Mononuclear cell (primary cell): ENCODE results near the gene SNX9. TPM values are rescaled to one million over a fixed set of nuclear protein-coding genes. Genes with fewer than 3 reads are reported as not detected.
"Not testable (repeated sequence)": the region's sequence is repeated elsewhere in the genome, so short reads cannot be mapped to it uniquely, and the experiment has no call there.

Experiments
- H3K27me3 ChIP-seq: 2 replicates; pipeline ENCODE4 v1.6.0; 2011; ENCODE audit warnings: low read length, control low read depth; ENCODE audit not compliant: insufficient read depth
- H3K4me1 ChIP-seq: 2 replicates; pipeline ENCODE4 v1.5.1; 2011; ENCODE audit warnings: mild to moderate bottlenecking, low read length, control low read depth; ENCODE audit not compliant: insufficient read depth
- H3K4me3 ChIP-seq: 2 replicates; pipeline ENCODE4 v1.5.1; 2011; ENCODE audit warnings: mild to moderate bottlenecking, low read length, moderate library complexity
- H3K9me3 ChIP-seq: 2 replicates; pipeline ENCODE4 v1.5.1; 2011; ENCODE audit warnings: low read depth, mild to moderate bottlenecking, control low read depth, low read length
- total RNA-seq: library from RNA; depleted of rRNA; stranded (reverse); fragments of >200 nt; gene quantifications from one replicate; pipeline ENCODE4 v1.2.3, GENCODE V29; 2012

Gene SNX9
- total RNA-seq, 1 donor: 42.3 TPM

- no peaks in the 10 kb centered on the region for H3K4me1 ChIP-seq
- no peak overlapping the region for H3K4me3 ChIP-seq
- no peaks in the 10 kb centered on the region for H3K27me3 ChIP-seq
- no peaks in the 10 kb centered on the region for H3K9me3 ChIP-seq
Measured at GRCh38 chr6:157944983-157945931, 122.2 kb downstream of the SNX9 start.

- no peaks in the 10 kb centered on the region for H3K27me3 ChIP-seq
- H3K9me3 ChIP-seq: no peaks in the 10 kb centered on the region
- H3K4me1 ChIP-seq: no peaks in the 10 kb centered on the region
- H3K4me3 ChIP-seq: no peak overlapping the region
Measured at GRCh38 chr6:157946053-157946617, 123.1 kb downstream of the SNX9 start.

DNA sequence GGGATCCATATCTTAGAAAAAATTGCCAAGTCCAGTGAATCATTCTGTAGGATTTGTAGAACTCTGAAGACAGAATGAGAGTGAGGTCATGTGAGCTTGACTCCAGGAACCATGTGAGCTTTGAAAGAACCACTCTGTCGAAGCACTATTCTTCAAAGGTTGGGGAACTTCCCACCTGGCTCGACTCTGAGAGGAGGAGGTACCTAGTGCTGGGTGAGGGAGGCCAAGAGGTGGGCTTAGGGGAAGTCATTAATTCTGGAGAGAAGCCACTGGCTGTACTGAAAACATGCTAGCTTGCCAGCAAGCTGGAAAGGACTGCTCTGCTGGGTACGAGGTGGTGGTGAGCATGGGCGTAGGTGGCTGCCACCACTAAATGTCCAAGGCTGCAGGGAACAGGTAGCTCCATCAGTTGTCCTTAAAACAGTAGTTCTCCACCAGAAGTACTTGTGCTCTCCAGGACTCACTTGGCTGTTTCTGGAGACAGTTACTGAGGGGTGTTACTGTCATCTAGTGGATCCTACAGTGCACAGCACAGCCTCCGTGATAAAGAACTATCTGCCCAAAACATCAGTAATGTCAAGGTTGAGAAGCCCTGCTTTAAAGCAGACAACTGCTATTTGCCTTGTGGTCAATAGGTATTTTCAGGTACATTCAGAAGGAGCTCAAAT is 124.0 kb downstream of the SNX9 start:
- Histone ChIP-seq H3K27me3 (no peaks in the 10 kb centered on the region), H3K9me3 (no peaks in the 10 kb centered on the region), H3K4me1 (no peaks in the 10 kb centered on the region), H3K4me3 (no peak overlapping the region)

- H3K4me1 ChIP-seq: not testable (repeated sequence)
Measured at GRCh38 chr6:157950899-157951298, 127.9 kb downstream of the SNX9 start.

GRCh38 chr6:157951828-157952227 is 128.8 kb downstream of the SNX9 start:
- H3K4me1 ChIP-seq: no peaks in the 10 kb centered on the region
- no peaks in the 10 kb centered on the region for H3K9me3 ChIP-seq
- no peak overlapping the region for H3K4me3 ChIP-seq
- no peaks in the 10 kb centered on the region for H3K27me3 ChIP-seq

More at GRCh38 chr6:157950899-157951298, 127.9 kb downstream of the SNX9 start:
- H3K4me3 ChIP-seq, H3K9me3 ChIP-seq, H3K27me3 ChIP-seq: not testable (repeated sequence)

DNA sequence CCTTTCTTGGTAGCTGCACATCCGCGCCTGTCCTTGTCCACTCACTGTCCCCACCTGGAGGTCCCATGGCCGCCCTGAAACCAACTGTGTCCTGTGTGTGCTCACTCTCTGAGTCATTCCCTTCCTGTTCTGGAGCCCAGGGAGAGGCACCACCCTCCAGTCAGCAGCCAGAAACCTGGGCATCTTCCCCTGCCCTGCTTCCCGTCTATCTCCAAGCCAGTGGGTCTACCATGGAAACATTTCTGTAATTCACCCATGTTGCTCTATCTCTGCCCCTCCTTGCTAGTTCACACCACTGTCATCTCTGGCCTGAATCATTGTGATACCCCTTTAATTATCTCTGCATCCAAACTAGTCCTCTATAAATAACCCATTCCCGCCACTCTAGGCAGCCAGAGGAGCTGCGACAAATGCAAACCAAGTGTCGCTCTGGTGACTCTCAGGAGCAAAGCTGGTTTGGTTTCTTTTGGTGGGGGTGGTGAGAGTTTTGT is 129.9 kb downstream of the SNX9 start:
- Histone ChIP-seq H3K27me3 (no peaks in the 10 kb centered on the region), H3K4me3 (no peak overlapping the region), H3K4me1 (no peaks in the 10 kb centered on the region), H3K9me3 (peaks cover 2% of the 10 kb centered on the region)

GRCh38 chr6:157953580-157954091 is 130.6 kb downstream of the SNX9 start:
- Histone ChIP-seq H3K9me3 (peaks cover 8% of the 10 kb centered on the region), H3K4me1 (no peaks in the 10 kb centered on the region), H3K27me3 (no peaks in the 10 kb centered on the region), H3K4me3 (no peak overlapping the region)

DNA sequence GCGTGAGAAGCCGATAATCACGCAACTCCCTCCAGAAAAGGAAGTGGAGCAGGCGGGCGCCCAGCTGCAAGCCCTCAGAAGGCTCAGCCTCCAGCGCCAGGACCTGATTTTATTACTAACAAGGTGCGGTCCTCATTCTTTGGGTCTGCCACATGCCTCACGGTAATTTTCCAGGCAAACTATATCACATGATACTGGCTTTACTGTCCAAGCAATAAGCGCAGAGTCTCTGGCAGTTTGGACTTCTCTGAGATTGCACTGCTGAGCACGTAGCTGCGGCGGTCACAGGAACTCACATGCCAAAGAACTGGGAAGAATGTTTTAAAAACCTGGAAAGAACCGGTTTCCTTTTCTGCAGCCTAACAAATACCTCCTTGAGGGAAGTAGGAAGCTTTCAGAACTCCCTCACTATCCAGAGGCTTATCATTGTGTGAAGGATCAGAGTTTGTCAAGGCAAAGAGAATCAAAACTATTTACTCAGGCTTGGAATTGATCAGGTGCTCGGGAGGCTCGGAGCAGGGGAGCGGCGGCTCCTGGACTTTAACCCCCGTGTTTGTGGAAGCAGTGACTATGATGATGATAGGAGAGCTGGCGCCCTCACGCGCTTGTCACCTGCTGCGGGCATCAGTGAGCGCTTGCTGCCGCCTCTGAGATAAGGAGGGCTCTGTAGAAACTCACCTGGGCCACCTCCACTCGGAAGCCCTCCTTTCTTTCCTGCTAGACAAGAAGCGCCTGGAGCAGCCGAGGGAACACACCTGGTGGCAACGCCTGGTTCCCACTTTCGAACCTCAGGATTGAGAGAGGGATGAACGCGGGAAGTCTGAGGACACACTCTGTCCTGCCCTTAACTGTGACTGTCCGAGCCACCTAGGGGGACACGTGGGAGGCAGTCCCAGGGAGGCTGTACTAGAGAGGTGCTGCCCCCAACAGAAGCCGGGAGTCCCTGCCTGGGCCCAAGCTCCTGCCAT is 131.4 kb downstream of the SNX9 start:
- Histone ChIP-seq H3K4me3 (no peak overlapping the region), H3K27me3 (no peaks in the 10 kb centered on the region), H3K9me3 (peaks cover 16% of the 10 kb centered on the region), H3K4me1 (no peaks in the 10 kb centered on the region)

GRCh38 chr6:157955675-157956074 is 132.6 kb downstream of the SNX9 start:
- H3K9me3 ChIP-seq: peaks cover 21% of the 10 kb centered on the region

DNA sequence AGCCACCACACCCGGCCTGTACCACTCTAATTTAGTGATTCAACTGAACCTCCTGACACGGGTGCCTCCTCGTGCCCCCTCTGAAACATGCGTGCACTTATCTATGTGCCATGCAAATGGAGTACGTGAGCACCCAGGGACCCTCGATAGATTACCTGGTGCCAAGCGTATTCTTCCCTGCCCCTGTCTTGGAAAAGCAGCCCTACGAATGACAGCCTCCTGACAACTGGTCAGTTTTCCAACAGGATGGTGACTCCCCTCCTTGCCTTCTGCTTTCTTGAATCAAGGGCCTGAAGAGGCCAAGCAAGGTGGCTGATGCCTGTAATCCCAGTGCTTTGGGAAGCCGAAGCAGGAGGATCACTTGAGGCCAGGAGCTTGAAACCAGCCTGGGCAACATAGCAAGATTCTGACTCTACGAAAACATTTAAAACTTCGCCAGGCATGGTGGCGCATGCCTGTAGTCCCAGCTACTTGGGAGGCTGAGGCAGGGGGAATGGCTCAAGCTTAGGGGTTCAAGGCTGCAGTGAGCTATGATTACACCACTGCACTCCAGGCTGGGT is 133.2 kb downstream of the SNX9 start:
- Histone ChIP-seq H3K9me3 (peaks cover 21% of the 10 kb centered on the region), H3K27me3 (no peaks in the 10 kb centered on the region), H3K4me3 (no peak overlapping the region), H3K4me1 (no peaks in the 10 kb centered on the region)

More at GRCh38 chr6:157955675-157956074, 132.6 kb downstream of the SNX9 start:
- Histone ChIP-seq H3K4me3 (no peak overlapping the region), H3K27me3 (no peaks in the 10 kb centered on the region), H3K4me1 (no peaks in the 10 kb centered on the region)

DNA sequence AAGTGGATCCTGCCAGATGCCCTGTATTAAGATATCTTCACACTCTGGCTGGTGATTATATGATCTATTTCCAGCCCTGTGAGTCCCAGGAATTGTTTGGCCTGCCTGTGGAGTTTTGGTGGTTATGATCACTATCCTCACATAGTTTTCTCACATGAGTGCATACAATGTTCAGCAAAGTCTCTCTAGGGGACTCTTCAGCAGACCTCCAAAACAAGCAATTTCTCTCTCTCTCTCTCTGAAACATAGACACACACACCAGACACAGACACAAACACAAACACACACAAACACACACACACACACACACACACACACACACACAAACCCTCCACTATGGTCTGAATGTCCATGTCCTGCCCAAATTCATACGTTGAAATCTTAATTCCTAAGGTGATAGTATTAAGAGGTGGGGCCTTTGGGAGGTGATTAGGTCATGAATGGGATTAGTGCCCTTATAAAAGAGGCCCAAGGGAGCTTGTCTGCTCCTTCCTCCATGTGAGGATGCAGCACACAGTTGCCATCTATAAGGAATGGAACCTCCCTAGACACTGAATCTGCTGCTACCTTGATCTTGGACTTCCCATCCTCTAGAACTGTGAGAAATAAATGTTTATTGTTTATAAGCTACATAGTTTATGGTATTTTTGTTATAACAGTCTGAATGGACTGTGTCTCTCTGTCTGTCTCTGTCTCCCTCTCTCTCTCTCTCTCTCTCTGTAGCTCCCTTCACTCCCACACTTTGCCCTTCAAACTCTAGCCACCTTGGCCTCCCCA is 136.6 kb downstream of the SNX9 start:
- Histone ChIP-seq H3K4me1 (peaks cover 8% of the 10 kb centered on the region), H3K4me3 (no peak overlapping the region), H3K27me3 (no peaks in the 10 kb centered on the region), H3K9me3 (peaks cover 21% of the 10 kb centered on the region)

GRCh38 chr6:157961153-157961831 is 138.2 kb downstream of the SNX9 start:
- Histone ChIP-seq H3K9me3 (peaks cover 21% of the 10 kb centered on the region), H3K4me1 (peaks cover 8% of the 10 kb centered on the region), H3K4me3 (no peak overlapping the region), H3K27me3 (no peaks in the 10 kb centered on the region)
